Fibroblast of lung (primary cell): ENCODE data around the gene EVX2.

Source experiments
- EZH2 ChIP-seq: IDR thresholded peaks from 2 replicates; pipeline ENCODE4 v1.5.1; 2012; ENCODE audit warnings: low read length, control low read depth, mild to moderate bottlenecking; ENCODE audit errors: missing control alignments
- TF ChIP-seq, protein P1 (sequence below), 2 donors: IDR thresholded peaks in 1 of 2; conservative IDR thresholded peaks in 1 of 2; 1 replicate in 1 of 2; 2 replicates in 1 of 2; pipeline ENCODE4 v1.5.1; 2011 to 2012; ENCODE audit warnings: low read length in 2 of 2, control low read depth in 1 of 2, inconsistent platforms in 1 of 2, low read depth in 1 of 2, mild to moderate bottlenecking in 1 of 2

DNA sequence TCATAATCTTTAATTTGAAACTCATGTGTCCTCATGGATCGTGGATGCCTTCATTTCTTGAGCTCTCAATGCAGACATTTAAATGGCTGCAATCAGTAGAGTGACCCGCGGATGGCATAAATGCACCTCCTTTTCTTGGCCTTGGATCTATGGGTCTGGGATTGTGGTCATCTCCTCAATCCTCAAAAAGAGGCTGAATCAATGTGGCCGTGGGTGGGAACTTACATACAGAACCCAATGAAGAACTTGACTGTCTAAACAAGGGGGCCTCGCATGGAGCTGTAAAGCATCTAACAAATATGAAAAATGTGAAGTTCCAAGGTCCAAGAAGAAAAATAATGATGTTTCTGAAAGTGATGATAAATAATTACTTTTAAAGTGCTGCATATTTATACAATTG is 11.7 kb upstream of the EVX2 start:
- TF ChIP-seq, protein P1, sequence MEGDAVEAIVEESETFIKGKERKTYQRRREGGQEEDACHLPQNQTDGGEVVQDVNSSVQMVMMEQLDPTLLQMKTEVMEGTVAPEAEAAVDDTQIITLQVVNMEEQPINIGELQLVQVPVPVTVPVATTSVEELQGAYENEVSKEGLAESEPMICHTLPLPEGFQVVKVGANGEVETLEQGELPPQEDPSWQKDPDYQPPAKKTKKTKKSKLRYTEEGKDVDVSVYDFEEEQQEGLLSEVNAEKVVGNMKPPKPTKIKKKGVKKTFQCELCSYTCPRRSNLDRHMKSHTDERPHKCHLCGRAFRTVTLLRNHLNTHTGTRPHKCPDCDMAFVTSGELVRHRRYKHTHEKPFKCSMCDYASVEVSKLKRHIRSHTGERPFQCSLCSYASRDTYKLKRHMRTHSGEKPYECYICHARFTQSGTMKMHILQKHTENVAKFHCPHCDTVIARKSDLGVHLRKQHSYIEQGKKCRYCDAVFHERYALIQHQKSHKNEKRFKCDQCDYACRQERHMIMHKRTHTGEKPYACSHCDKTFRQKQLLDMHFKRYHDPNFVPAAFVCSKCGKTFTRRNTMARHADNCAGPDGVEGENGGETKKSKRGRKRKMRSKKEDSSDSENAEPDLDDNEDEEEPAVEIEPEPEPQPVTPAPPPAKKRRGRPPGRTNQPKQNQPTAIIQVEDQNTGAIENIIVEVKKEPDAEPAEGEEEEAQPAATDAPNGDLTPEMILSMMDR (conservative IDR thresholded peaks at IDR 0.05 in 1 of 2, IDR thresholded peaks at IDR 0.05 in 1 of 2; ENCODE audit: low read depth in 1 of 2, low read length in 2 of 2), result no peak
- no peak for TF ChIP-seq EZH2
